ENCODE results near the gene LRRC71. TPM values are rescaled to one million over a fixed set of nuclear protein-coding genes. Genes with fewer than 3 reads are reported as not detected.

The LRRC71 gene
- total RNA-seq, 4 donors from 2014 or later, result not detected

DNA sequence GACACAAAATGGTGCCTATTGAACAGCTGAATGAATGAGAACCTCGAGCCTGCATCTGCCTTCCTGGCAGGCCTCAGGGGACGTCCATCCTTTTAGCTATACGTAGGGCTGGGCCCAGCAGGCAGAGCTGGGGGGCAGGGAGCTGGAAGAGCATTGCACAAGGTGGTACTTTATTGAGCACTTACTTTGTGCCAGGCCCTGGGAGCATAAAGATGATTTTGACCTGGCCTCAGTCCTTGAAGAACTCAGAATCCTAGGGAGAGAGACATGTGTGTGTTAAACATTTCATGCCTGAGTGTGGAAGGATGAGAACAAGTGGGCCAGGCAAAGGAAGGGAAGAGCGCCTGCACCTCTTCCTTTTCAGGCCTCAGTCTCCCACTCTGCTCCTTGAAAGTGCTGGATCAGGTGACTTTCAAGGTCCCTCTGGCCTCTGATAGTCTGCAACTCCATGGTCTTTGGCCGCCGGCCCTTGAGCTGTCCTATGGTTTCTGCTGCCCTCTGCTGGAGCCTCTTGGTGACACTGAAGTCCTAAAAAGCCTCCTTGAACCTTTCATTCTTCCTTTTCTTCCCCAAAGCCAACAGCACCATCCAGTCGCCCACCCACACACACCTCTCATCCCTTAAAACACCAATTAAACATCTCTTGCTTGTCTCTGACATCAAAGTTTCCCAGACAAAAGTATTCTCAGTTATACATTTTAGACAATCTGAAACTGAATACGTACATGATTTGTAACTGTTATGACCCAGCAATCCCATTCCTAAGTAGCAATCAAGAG, 30.4 kb upstream of the LRRC71 start:
- intact Hi-C loops (cut with DNase I), result loop anchor here (2.0 to 10.0 kb wide), 2 partner anchors 35 to 205 kb away; no protein-coding TSS in a partner anchor
- H3K36me3 ChIP-seq, result no peaks in the 10 kb centered on the region
- no peak overlapping the region for H3K4me3 ChIP-seq (replicated peaks in 1 of 3)
- H3K27ac ChIP-seq, result no peak overlapping the region
- peak; percentile 82 to 85 for DNase-seq
- TF ChIP-seq, protein P1, sequence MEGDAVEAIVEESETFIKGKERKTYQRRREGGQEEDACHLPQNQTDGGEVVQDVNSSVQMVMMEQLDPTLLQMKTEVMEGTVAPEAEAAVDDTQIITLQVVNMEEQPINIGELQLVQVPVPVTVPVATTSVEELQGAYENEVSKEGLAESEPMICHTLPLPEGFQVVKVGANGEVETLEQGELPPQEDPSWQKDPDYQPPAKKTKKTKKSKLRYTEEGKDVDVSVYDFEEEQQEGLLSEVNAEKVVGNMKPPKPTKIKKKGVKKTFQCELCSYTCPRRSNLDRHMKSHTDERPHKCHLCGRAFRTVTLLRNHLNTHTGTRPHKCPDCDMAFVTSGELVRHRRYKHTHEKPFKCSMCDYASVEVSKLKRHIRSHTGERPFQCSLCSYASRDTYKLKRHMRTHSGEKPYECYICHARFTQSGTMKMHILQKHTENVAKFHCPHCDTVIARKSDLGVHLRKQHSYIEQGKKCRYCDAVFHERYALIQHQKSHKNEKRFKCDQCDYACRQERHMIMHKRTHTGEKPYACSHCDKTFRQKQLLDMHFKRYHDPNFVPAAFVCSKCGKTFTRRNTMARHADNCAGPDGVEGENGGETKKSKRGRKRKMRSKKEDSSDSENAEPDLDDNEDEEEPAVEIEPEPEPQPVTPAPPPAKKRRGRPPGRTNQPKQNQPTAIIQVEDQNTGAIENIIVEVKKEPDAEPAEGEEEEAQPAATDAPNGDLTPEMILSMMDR (IDR thresholded peaks at IDR 0.05), result peak; percentile 24 to 84 (median 68)
- no peak for TF ChIP-seq POLR2A (IDR thresholded peaks at IDR 0.05)
- peaks cover 5 to 14% of the 10 kb centered on the region in 2 donors for H3K4me1 ChIP-seq
- no peaks in the 10 kb centered on the region for H3K9me3 ChIP-seq
- 45 to 46% methylated on average over 8 of the region's 8 CpGs for WGBS, 2 donors
- peaks cover 3% of the 10 kb centered on the region for H3K27me3 ChIP-seq

DNA sequence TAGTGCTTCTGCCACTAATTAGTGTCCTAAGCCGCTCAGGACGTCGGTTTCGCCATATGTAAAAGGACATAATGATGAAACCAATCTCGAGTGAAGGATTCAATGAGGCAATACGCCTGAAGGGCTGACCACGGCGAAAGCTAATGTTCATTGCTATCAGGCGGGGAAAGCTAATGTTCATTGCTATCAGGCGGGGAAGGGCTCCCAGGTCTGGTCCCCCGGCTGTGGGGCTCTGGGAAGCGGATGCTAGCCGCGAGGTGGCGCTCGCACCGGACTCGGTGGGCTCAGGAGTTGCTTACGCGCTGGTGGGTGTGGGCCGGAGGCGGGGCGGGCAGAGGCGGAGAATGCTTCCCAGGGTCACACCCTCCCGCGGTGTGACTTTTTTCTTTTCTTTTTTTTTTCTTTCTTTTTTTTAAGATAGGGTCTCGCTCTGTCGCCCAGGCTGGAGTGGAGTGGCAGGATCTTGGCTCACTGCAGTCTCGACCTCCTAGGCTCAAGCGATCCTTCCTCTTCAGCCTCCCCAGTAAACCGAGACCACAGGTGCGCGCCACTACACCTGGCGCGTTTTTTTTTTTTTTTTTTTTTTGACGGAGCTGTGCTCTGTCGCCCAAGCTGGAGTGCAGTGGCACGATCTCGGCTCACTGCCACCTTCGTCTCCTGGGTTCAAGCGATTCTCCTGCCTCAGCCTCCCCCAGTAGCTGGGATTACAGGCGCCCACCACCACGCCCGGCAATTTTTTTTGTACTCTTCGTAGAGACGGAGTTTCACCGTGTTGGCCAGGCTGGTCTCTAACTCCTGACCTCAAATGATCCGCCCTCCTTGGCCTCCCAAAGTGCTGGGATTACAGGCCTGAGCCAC, 28.0 kb upstream of the LRRC71 start:
- H3K9me3 ChIP-seq, result no peaks in the 10 kb centered on the region
- no peaks in the 10 kb centered on the region for H3K36me3 ChIP-seq
- TF ChIP-seq, protein P1 (IDR thresholded peaks at IDR 0.05), result peak; percentile 73 to 89 (median 80)
- TF ChIP-seq POLR2A (IDR thresholded peaks at IDR 0.05), result no peak
- peaks cover 3% of the 10 kb centered on the region for H3K27me3 ChIP-seq
- no peak overlapping the region for H3K4me3 ChIP-seq (replicated peaks in 1 of 3)
- peak overlapping the region; percentile 85 to 94 (median 86) for H3K27ac ChIP-seq
- intact Hi-C loops (cut with DNase I), result no loop called here
- DNase-seq, result peak; percentile 91 to 92
- peaks cover 5 to 30% of the 10 kb centered on the region in 2 donors for H3K4me1 ChIP-seq
- 5 to 6% methylated on average over 48 of the region's 48 CpGs for WGBS, 2 donors

DNA sequence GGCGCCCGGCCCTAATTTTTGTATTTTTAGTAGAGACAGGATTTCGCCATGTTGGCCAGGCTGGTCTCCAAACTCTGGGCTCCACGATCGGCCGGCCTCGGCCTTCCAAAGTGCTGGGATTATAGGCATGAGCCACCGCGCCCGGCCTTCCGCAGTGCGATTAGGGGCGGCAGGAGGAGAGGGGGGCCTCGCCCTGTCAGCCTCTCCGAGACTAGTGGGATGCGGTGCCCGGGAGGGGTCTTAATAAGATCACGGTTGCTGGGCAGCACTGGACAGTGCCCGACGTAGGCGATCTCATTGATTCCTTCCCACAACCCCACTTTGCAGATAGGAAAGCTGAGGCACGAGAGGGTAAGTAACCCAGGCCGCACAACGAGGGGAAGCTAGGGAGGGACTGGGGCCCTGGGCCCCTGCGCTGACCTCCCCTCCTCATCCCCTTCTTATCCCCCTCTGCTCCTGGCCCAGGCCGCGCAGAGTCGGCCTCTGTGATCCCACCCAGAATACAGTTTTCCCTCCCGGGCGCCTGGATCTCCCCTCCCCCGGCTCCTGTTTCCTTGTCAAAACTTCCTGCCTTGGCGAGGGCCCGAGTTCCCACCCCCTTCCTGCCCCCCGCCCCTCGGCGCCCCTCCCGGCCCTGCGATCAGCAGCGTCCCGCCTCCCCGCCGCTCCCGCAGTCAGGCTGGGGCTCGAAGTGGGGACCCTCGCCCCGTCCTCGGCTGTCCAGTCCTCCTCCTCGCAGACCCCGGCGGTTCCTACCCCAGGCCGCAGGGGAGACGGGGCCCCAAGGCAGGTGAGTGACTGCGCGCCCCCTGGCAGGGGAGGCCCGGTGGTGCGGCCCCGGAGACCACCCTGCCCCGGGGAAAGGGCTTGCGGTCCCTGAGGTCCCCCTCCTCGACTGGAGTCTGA, 27.1 kb upstream of the LRRC71 start, which contains the start of gene PEAR1:
PEAR1 (plus strand) TSS at position 671 of the 906 bp plus-strand sequence. CDS start 10,209 bp downstream, outside the sequence.
- Histone ChIP-seq H3K9me3 (no peaks in the 10 kb centered on the region), H3K27ac (peak within 1 kb of the TSS; percentile 85 to 94 (median 86)), H3K36me3 (no peaks in the 10 kb centered on the region), H3K27me3 (peaks cover 3% of the 10 kb centered on the region), H3K4me3 (replicated peaks in 1 of 3) (peak within 1 kb of the TSS in 2 of 3 donors; percentile 33 to 53), H3K4me1 (peaks cover 5 to 36% of the 10 kb centered on the region in 2 donors)
- intact Hi-C loops (cut with DNase I), result no loop called here
- TF ChIP-seq, protein P1 (IDR thresholded peaks at IDR 0.05), result no peak
- TF ChIP-seq POLR2A (IDR thresholded peaks at IDR 0.05), result peak in 1 of 2 donors; percentile 24
- peak; percentile 26 to 38 for DNase-seq
- WGBS, 2 donors, result 17 to 23% methylated on average over 27 to 29 of the region's 60 CpGs

DNA sequence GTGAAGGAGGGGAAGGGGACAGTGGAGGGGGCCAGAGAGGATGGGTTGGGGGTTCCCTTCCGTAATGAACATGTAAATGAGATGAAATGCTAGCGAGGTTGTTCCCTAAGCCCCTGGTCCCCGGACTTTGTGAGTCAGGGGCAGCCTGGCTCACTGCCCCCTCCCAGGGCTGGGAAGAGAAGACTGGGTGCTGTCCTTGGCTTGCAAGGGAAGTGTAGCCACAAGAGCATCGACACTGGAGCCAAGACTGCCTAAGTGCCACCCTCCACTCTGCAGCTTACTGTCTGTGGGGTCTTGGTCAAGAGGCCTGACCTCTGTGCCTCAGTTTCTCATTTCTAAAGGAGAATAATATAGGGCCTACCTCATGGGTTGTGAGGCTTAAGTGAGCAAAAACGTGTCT, 26.4 kb upstream of the LRRC71 start:
- Histone ChIP-seq H3K9me3 (no peaks in the 10 kb centered on the region), H3K4me1 (peaks cover 5 to 43% of the 10 kb centered on the region in 2 donors), H3K27ac (peak overlapping the region; percentile 85 to 94 (median 86)), H3K27me3 (peaks cover 3% of the 10 kb centered on the region), H3K36me3 (no peaks in the 10 kb centered on the region), H3K4me3 (replicated peaks in 1 of 3) (peak overlapping the region in 2 of 3 donors; percentile 33 to 53)
- intact Hi-C loops (cut with DNase I), result no loop called here
- TF ChIP-seq, protein P1 (IDR thresholded peaks at IDR 0.05), result no peak
- no peak for TF ChIP-seq POLR2A (IDR thresholded peaks at IDR 0.05)
- DNase-seq, result no peak
- WGBS, 2 donors, result 36 to 61% methylated on average over 4 to 5 of the region's 5 CpGs
